MCF 10A (cell line): ENCODE measurements around the gene IQCB1. TPM values are rescaled to one million over a fixed set of nuclear protein-coding genes. Genes with fewer than 3 reads are reported as not detected.

ENCODE experiments used
- BruUV-seq: library from RNA; stranded (reverse); fragments of 400-500 nt; replicated peaks from 2 replicates; lab custom pipeline; 2021; lab: Mats Ljungman, UMichigan
- CTCF ChIA-PET: fragments of 300-600 bp; sonication (Branson Sonifier 250); formaldehyde crosslinking; extraction: SDS; loops from one replicate; lab custom pipeline; 2021; ENCODE audit warnings: antibody characterized with exemption, inconsistent platforms; lab: Yijun Ruan, JAX
- POLR2A ChIA-PET: fragments of 300-600, 350-650 bp; sonication (Branson Sonifier 250); formaldehyde crosslinking; extraction: SDS; loops from one replicate; lab custom pipeline; 2020; ENCODE audit warnings: antibody characterized with exemption, inconsistent platforms; lab: Yijun Ruan, JAX
- DNase-seq: peaks from one replicate; pipeline ENCODE4 v3.0.0-alpha.2; 2018; ENCODE audit not compliant: unreplicated experiment
- H3K27ac Mint-ChIP-seq: one replicate; pipeline ENCODE4 v1.8.0; 2022; ENCODE audit warnings: mild to moderate bottlenecking, low read depth, mixed read lengths; ENCODE audit not compliant: unreplicated experiment
- H3K27me3 Mint-ChIP-seq: one replicate; pipeline ENCODE4 v1.8.0; 2022; ENCODE audit warnings: mixed read lengths; ENCODE audit not compliant: insufficient read depth, unreplicated experiment
- H3K36me3 Mint-ChIP-seq: one replicate; pipeline ENCODE4 v1.8.0; 2022; ENCODE audit warnings: mild to moderate bottlenecking, moderate library complexity, mixed read lengths; ENCODE audit not compliant: insufficient read depth, unreplicated experiment
- H3K4me1 Mint-ChIP-seq: one replicate; pipeline ENCODE4 v1.8.0; 2022; ENCODE audit warnings: mixed read lengths; ENCODE audit not compliant: insufficient read depth, unreplicated experiment
- H3K4me3 Mint-ChIP-seq: one replicate; pipeline ENCODE4 v1.8.0; 2022; ENCODE audit warnings: mild to moderate bottlenecking, moderate library complexity, mixed read lengths; ENCODE audit not compliant: unreplicated experiment
- H3K9me3 Mint-ChIP-seq: one replicate; pipeline ENCODE4 v1.8.0; 2022; ENCODE audit warnings: mixed read lengths; ENCODE audit not compliant: unreplicated experiment
- intact Hi-C: fragments of 100-400 bp; cut with micrococcal nuclease; formaldehyde crosslinking; loops from 2 replicates; pipeline ENCODE4 v1.14.1; 2022
- total RNA-seq: library from RNA; stranded (reverse); gene quantifications from 2 replicates; pipeline ENCODE4 v1.2.3, GENCODE V29; 2022
- TF ChIP-seq, protein P1 (sequence below): fragments of 200-600 bp; IDR thresholded peaks from one replicate; pipeline ENCODE4 v1.8.0; 2022; ENCODE audit warnings: antibody characterized with exemption, mild to moderate bottlenecking; ENCODE audit not compliant: unreplicated experiment

The IQCB1 gene
- total RNA-seq, 1 experiment from 2014 or later: 33.5 TPM

- DNase-seq: peak; percentile 37
- Mint-ChIP-seq H3K9me3 (no peaks in the 10 kb centered on the region), H3K36me3 (no peaks in the 10 kb centered on the region), H3K4me1 (peaks cover 8% of the 10 kb centered on the region), H3K27me3 (no peaks in the 10 kb centered on the region), H3K4me3 (no peak overlapping the region), H3K27ac (no peak overlapping the region)
- ChIA-PET POLR2A (no interaction called here), CTCF (no interaction called here)
- no TSS peak for BruUV-seq
- TF ChIP-seq, protein P1, sequence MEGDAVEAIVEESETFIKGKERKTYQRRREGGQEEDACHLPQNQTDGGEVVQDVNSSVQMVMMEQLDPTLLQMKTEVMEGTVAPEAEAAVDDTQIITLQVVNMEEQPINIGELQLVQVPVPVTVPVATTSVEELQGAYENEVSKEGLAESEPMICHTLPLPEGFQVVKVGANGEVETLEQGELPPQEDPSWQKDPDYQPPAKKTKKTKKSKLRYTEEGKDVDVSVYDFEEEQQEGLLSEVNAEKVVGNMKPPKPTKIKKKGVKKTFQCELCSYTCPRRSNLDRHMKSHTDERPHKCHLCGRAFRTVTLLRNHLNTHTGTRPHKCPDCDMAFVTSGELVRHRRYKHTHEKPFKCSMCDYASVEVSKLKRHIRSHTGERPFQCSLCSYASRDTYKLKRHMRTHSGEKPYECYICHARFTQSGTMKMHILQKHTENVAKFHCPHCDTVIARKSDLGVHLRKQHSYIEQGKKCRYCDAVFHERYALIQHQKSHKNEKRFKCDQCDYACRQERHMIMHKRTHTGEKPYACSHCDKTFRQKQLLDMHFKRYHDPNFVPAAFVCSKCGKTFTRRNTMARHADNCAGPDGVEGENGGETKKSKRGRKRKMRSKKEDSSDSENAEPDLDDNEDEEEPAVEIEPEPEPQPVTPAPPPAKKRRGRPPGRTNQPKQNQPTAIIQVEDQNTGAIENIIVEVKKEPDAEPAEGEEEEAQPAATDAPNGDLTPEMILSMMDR: peak; percentile 16
- intact Hi-C loops: loop anchor here (10.0 kb wide), 1 partner anchor 249 kb away; no protein-coding TSS in a partner anchor
Observed at GRCh38 chr3:121855555-121855954, 20.7 kb upstream of the IQCB1 start.

DNA sequence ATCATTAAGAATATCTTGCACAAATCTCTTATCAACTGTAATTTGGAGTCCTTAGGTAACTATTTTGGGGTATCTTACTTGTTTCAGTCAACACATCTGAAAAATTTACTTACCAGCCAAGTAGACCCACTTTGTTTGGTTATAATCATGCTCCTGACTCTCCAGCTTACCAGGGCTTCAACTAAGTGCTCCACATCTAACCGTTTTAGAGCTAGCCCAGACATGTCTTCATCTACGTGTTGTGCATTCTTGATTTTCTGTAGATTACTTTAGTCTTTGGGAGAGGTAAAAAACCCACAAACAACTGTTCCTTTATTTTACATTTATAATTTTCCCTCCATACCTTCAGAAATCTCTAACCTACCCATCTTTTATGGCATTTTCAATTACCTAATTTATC is 17.4 kb upstream of the IQCB1 start:
- H3K4me3 Mint-ChIP-seq: no peak overlapping the region
- H3K36me3 Mint-ChIP-seq: no peaks in the 10 kb centered on the region
- BruUV-seq: no TSS peak
- TF ChIP-seq, protein P1: peak; percentile 9
- DNase-seq: no peak
- CTCF ChIA-PET: interaction anchor here (0.7 to 1.5 kb wide), 3 partner anchors 108 to 143 kb away, joined by 3 to 4 read pairs (median 3); no protein-coding TSS in a partner anchor
- no peaks in the 10 kb centered on the region for H3K9me3 Mint-ChIP-seq
- peak overlapping the region; percentile 93 for H3K27ac Mint-ChIP-seq
- H3K4me1 Mint-ChIP-seq: peaks cover 8% of the 10 kb centered on the region
- intact Hi-C loops: loop anchor here (1.0 to 10.0 kb wide), 2 partner anchors 253 to 306 kb away; no protein-coding TSS in a partner anchor
- POLR2A ChIA-PET: interaction anchor here (0.6 to 1.8 kb wide), 2 partner anchors 17 to 148 kb away, joined by 5 to 9 read pairs; partner anchors contain the start of genes EAF2 and IQCB1
- no peaks in the 10 kb centered on the region for H3K27me3 Mint-ChIP-seq

DNA sequence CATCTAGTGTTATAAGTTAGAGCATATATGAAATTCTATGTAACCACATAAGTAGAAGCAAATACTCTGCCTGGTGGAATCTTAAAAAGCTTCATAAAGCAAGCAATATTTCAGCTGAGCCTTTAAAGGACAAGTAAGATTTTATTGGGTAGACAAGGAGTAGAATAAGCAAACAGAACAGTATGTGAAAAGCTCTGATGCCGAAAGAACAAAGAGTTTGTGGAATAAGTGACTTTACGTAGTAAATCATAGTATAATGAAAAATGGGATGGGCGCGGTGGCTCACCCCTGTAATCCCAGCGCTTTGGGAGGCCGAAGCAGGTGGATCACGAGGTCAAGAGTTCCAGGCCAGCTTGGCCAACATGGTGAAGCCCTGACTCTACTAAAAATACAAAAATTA is 10.0 kb upstream of the IQCB1 start:
- no TSS peak for BruUV-seq
- Mint-ChIP-seq H3K4me3 (no peak overlapping the region), H3K36me3 (peaks cover 3% of the 10 kb centered on the region), H3K27me3 (no peaks in the 10 kb centered on the region), H3K4me1 (no peaks in the 10 kb centered on the region), H3K9me3 (no peaks in the 10 kb centered on the region), H3K27ac (no peak overlapping the region)
- POLR2A ChIA-PET: interaction anchor here (1.2 kb wide), 1 partner anchor 10 kb away, joined by 3 read pairs; the partner anchor contains the start of genes EAF2 and IQCB1
- DNase-seq: no peak
- TF ChIP-seq, protein P1: no peak
- intact Hi-C loops: no loop called here
- CTCF ChIA-PET: interaction anchor here (0.7 kb wide), 1 partner anchor 1717 kb away, joined by 3 read pairs; no protein-coding TSS in a partner anchor

GRCh38 chr3:121839962-121840361 is 5.1 kb upstream of the IQCB1 start:
- Mint-ChIP-seq H3K36me3 (peaks cover 8% of the 10 kb centered on the region), H3K27ac (no peak overlapping the region), H3K27me3 (no peaks in the 10 kb centered on the region), H3K4me3 (no peak overlapping the region), H3K9me3 (no peaks in the 10 kb centered on the region), H3K4me1 (peaks cover 6% of the 10 kb centered on the region)
- CTCF ChIA-PET: interaction anchor here (1.3 kb wide), 1 partner anchor 11 kb away, joined by 3 read pairs; no protein-coding TSS in a partner anchor
- no TSS peak for BruUV-seq
- TF ChIP-seq, protein P1: no peak
- DNase-seq: no peak
- POLR2A ChIA-PET: no interaction called here
- intact Hi-C loops: loop anchor here (10.0 kb wide), 2 partner anchors 295 to 415 kb away; partner anchors contain the start of gene POLQ
